ENCODE measurements around the gene C3orf33.

C3orf33 gene

GRCh38 chr3:155741603-155742002 lies 64.5 kb downstream of the C3orf33 start:
- no peak for DNase-seq (ENCODE audit: low spot score)

- no peak for DNase-seq (ENCODE audit: low spot score)
Observed at GRCh38 chr3:155741101-155741500, 65.0 kb downstream of the C3orf33 start.

GRCh38 chr3:155739154-155739553 lies 66.9 kb downstream of the C3orf33 start:
- peak; percentile 37 for DNase-seq (ENCODE audit: low spot score)

- no peak for DNase-seq (ENCODE audit: low spot score)
Observed at GRCh38 chr3:155738580-155739076, 67.5 kb downstream of the C3orf33 start.

GRCh38 chr3:155737844-155738460 lies 68.1 kb downstream of the C3orf33 start:
- no peak for DNase-seq (ENCODE audit: low spot score)

- no peak for DNase-seq (ENCODE audit: low spot score)
Observed at GRCh38 chr3:155736381-155736780, 69.7 kb downstream of the C3orf33 start.

GRCh38 chr3:155730843-155731242 lies 75.2 kb downstream of the C3orf33 start:
- no peak for DNase-seq (ENCODE audit: low spot score)

GRCh38 chr3:155727836-155728235 lies 78.2 kb downstream of the C3orf33 start:
- no peak for DNase-seq (ENCODE audit: low spot score)

- no peak for DNase-seq (ENCODE audit: low spot score)
Observed at GRCh38 chr3:155714295-155714718, 91.8 kb downstream of the C3orf33 start.

Data from cerebellar cortex (tissue), 1 donor.